Prostate gland (tissue), 2 donors: ENCODE results near the gene TUBB. TPM values are rescaled to one million over a fixed set of nuclear protein-coding genes. Genes with fewer than 3 reads are reported as not detected.

Source experiments
- DNase-seq: peaks from one replicate; pipeline ENCODE4 v3.0.0-alpha.2; 2019; ENCODE audit warnings: low spot score
- H3K27ac ChIP-seq, 2 donors: fragments of 200-600 bp; sonication (generic); 2 replicates each; pipeline ENCODE4 v1.5.1; 2017 to 2019
- H3K27me3 ChIP-seq: fragments of 200-600 bp; sonication (generic); replicated peaks from 2 replicates; pipeline ENCODE4 v1.5.1; 2019; ENCODE audit not compliant: insufficient read depth
- H3K36me3 ChIP-seq, 2 donors: fragments of 200-600 bp; sonication (generic); 1 replicate in 1 of 2; 2 replicates in 1 of 2; pipeline versions ENCODE4 v1.5.1 to v1.8.1; 2017 to 2019
- H3K4me1 ChIP-seq: fragments of 200-600 bp; sonication (generic); replicated peaks from 2 replicates; pipeline ENCODE4 v1.5.1; 2019
- H3K4me3 ChIP-seq, 2 donors: fragments of 200-600 bp; sonication (generic); 2 replicates each; pipeline ENCODE4 v1.5.1; 2017 to 2019
- H3K9me3 ChIP-seq: fragments of 200-600 bp; sonication (generic); 2 replicates; pipeline ENCODE4 v1.5.1; 2017
- POLR2A ChIP-seq: fragments of 450-650 bp; IDR thresholded peaks from one replicate; pipeline ENCODE4 v1.6.1; 2016; ENCODE audit warnings: antibody characterized with exemption, mild to moderate bottlenecking
- POLR2AphosphoS5 ChIP-seq: sonication (generic); formaldehyde crosslinking; IDR thresholded peaks from one replicate; pipeline ENCODE4 v1.6.1; 2017; ENCODE audit warnings: antibody characterized with exemption
- WGBS: methylation state at CpG from one replicate; pipeline ENCODE4 v1.1.5; 2018; 5-methylcytosine and 5-hydroxymethylcytosine counted together
- intact Hi-C: fragments of 100-400 bp; cut with DNase I; formaldehyde crosslinking; loops from one replicate; pipeline ENCODE4 v1.14.2; 2022
- total RNA-seq, 2 donors: library from RNA; depleted of rRNA; stranded (reverse); fragments of >200 nt; gene quantifications; one replicate each; pipeline ENCODE4 v1.1.0, GENCODE V29; 2016
- TF ChIP-seq, protein P1 (sequence below), 4 experiments: fragments of 200-600 bp in 2 of 4; fragments of 450-650 bp in 2 of 4; sonication (generic) in 2 of 4; IDR thresholded peaks; 1 replicate in 3 of 4; 2 replicates in 1 of 4; pipeline ENCODE4 v1.5.1; 2016 to 2019; ENCODE audit warnings: antibody characterized with exemption in 4 of 4, mild to moderate bottlenecking in 2 of 4, moderate library complexity in 2 of 4

The TUBB gene
- total RNA-seq, 2 donors from 2014 or later, result 196 to 270 TPM

- intact Hi-C loops, result loop anchor here (5.0 kb wide), 1 partner anchor 72 kb away; the partner anchor contains the start of genes MRPS18B and PPP1R10
- H3K4me3 ChIP-seq, result no peak overlapping the region
- DNase-seq, result no peak
Observed at GRCh38 chr6:30689022-30689865, 30.9 kb upstream of the TUBB start.

DNA sequence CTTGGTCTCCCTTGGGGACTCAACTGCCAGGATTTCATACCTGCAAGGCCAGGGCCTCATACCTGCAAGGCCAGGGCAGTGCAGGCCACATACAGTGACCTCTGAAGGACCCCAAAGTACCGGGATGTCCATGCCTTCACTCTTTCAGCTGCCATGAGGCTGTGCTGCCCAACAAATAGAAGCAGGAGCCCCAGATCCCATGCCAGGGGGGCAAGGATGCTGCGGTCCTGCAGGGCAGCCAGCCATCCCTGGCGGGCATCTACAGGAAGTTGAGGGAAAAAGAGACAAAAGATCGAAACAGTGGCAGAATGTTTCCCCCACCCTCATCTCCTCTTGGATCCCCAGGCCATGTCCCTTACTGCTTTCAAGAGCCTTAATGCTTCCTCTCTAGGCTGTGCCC, 30.2 kb upstream of the TUBB start:
- WGBS, result 14% methylated on average over 4 of the region's 4 CpGs
- Histone ChIP-seq H3K36me3 (no peaks in the 10 kb centered on the region), H3K4me1 (no peaks in the 10 kb centered on the region), H3K27me3 (no peaks in the 10 kb centered on the region), H3K9me3 (no peaks in the 10 kb centered on the region), H3K27ac (peak overlapping the region; percentile 85 to 86), H3K4me3 (peak overlapping the region in 1 of 2 donors; percentile 52)
- intact Hi-C loops, result loop anchor here (5.0 kb wide), 1 partner anchor 73 kb away; the partner anchor contains the start of genes MRPS18B and PPP1R10
- TF ChIP-seq POLR2A (no peak), POLR2AphosphoS5 (no peak)
- TF ChIP-seq, protein P1, sequence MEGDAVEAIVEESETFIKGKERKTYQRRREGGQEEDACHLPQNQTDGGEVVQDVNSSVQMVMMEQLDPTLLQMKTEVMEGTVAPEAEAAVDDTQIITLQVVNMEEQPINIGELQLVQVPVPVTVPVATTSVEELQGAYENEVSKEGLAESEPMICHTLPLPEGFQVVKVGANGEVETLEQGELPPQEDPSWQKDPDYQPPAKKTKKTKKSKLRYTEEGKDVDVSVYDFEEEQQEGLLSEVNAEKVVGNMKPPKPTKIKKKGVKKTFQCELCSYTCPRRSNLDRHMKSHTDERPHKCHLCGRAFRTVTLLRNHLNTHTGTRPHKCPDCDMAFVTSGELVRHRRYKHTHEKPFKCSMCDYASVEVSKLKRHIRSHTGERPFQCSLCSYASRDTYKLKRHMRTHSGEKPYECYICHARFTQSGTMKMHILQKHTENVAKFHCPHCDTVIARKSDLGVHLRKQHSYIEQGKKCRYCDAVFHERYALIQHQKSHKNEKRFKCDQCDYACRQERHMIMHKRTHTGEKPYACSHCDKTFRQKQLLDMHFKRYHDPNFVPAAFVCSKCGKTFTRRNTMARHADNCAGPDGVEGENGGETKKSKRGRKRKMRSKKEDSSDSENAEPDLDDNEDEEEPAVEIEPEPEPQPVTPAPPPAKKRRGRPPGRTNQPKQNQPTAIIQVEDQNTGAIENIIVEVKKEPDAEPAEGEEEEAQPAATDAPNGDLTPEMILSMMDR (IDR thresholded peaks at IDR 0.05), result no peak
- no peak for DNase-seq

More at GRCh38 chr6:30689022-30689865, 30.9 kb upstream of the TUBB start:
- no peaks in the 10 kb centered on the region for H3K27me3 ChIP-seq
- H3K9me3 ChIP-seq, result no peaks in the 10 kb centered on the region
- H3K27ac ChIP-seq, result peak overlapping the region; percentile 86 to 97
- 84% methylated on average over 11 of the region's 11 CpGs for WGBS
- H3K36me3 ChIP-seq, result no peaks in the 10 kb centered on the region
- peaks cover 2% of the 10 kb centered on the region for H3K4me1 ChIP-seq
- TF ChIP-seq, protein P1 (IDR thresholded peaks at IDR 0.05), result no peak
- TF ChIP-seq POLR2AphosphoS5 (no peak), POLR2A (no peak)

DNA sequence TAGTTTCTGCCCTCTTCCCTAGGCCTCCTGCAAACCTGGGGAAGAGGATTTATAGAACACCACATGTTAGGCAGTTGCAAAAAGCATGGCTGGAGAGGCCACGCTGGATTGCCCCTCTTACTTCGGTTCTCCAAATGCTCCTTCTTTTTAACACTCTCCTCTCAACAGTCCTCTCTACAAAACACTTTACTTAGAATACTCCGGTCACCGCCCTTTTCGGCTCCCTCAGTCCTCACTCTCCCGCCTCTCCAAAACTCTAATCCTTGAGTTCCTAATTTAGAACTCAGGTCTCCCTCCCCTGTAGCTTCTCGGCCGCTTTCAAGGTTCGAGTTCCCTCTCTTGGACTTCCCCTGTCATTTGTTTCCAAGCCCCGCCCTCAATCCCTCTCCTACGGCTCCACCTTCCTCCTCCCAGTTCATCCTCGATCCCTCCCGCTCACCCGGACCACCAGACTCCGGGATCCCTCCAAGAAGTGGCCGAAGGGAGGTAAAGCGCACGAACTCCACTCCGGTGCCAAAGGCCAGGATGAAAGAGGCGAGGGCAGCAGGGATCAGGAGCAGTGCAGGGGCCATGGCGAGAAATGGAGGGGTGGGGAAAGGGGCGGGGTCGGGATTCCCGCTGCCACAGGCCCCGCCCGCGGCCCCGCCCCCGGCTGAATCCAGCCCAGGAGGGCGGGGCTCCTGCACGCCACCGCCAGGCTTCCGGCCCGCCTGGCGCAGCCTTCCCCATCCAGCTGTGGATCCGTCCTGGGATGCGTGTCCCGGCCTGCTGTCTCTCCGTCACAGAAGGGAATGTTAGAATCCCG, 29.5 kb upstream of the TUBB start, which contains the start of gene NRM:
NRM (minus strand) TSS at position 582 of the 805 bp plus-strand sequence; CDS start at position 572, 10 bp downstream.
- intact Hi-C loops, result no loop called here
- no peaks in the 10 kb centered on the region for H3K4me1 ChIP-seq
- H3K36me3 ChIP-seq, result no peaks in the 10 kb centered on the region
- no peaks in the 10 kb centered on the region for H3K9me3 ChIP-seq
- no peaks in the 10 kb centered on the region for H3K27me3 ChIP-seq
- WGBS, result under 1% methylated on average over 40 of the region's 40 CpGs
- peak; percentile 87 for DNase-seq
- peak; percentile 22 for TF ChIP-seq POLR2A
- TF ChIP-seq, protein P1 (IDR thresholded peaks at IDR 0.05), result peak in 2 of 4 experiments; percentile 13 to 19
- peak; percentile 78 for TF ChIP-seq POLR2AphosphoS5
- peak within 1 kb of the TSS; percentile 50 to 52 for H3K4me3 ChIP-seq
- peak within 1 kb of the TSS; percentile 85 to 86 for H3K27ac ChIP-seq

- Histone ChIP-seq H3K4me3 (peak overlapping the region; percentile 50 to 52), H3K27ac (peak overlapping the region; percentile 85 to 86), H3K4me1 (no peaks in the 10 kb centered on the region), H3K27me3 (no peaks in the 10 kb centered on the region), H3K36me3 (no peaks in the 10 kb centered on the region), H3K9me3 (no peaks in the 10 kb centered on the region)
- DNase-seq, result no peak
- WGBS, result 12% methylated on average over 8 of the region's 8 CpGs
- intact Hi-C loops, result no loop called here
- TF ChIP-seq, protein P1 (IDR thresholded peaks at IDR 0.05), result no peak
- TF ChIP-seq POLR2A, result no peak
- no peak for TF ChIP-seq POLR2AphosphoS5
Observed at GRCh38 chr6:30691208-30691847, 28.8 kb upstream of the TUBB start.
